22Rv1 (cell line): ENCODE measurements around the gene ADCY1.

Experiments used
- H3K27ac ChIP-seq: fragments of 450-650 bp; 2 replicates; pipeline ENCODE4 v1.5.1; 2017
- ZFX ChIP-seq: fragments of 450-650 bp; IDR thresholded peaks from 2 replicates; pipeline ENCODE4 v1.6.1; 2017; ENCODE audit warnings: antibody characterized with exemption, borderline replicate concordance
- TF ChIP-seq, protein P1 (sequence below): fragments of 450-650 bp; IDR thresholded peaks from 2 replicates; pipeline ENCODE4 v1.5.1; 2017; ENCODE audit warnings: mild to moderate bottlenecking

ADCY1 gene

DNA sequence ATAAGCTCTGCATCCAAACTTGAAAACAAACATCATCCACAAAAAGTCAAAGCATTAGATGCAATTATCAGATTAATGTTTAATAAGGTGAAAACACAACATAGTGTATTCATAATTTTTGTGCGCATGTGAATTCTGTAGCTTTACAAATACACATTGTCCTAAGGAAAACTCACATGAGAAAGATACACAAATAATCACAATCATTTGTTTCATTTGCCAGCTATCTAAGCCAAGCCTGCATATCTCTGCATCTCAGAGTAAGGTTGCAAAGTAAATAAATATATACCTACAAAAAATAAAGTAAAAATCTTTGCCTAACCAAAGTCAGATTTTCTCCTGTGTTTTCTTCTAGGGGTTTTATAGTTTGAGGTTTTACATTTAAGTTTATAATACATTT, 57.4 kb downstream of the ADCY1 start:
- TF ChIP-seq, protein P1, sequence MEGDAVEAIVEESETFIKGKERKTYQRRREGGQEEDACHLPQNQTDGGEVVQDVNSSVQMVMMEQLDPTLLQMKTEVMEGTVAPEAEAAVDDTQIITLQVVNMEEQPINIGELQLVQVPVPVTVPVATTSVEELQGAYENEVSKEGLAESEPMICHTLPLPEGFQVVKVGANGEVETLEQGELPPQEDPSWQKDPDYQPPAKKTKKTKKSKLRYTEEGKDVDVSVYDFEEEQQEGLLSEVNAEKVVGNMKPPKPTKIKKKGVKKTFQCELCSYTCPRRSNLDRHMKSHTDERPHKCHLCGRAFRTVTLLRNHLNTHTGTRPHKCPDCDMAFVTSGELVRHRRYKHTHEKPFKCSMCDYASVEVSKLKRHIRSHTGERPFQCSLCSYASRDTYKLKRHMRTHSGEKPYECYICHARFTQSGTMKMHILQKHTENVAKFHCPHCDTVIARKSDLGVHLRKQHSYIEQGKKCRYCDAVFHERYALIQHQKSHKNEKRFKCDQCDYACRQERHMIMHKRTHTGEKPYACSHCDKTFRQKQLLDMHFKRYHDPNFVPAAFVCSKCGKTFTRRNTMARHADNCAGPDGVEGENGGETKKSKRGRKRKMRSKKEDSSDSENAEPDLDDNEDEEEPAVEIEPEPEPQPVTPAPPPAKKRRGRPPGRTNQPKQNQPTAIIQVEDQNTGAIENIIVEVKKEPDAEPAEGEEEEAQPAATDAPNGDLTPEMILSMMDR: no peak
- TF ChIP-seq ZFX: no peak
- H3K27ac ChIP-seq: no peak overlapping the region

DNA sequence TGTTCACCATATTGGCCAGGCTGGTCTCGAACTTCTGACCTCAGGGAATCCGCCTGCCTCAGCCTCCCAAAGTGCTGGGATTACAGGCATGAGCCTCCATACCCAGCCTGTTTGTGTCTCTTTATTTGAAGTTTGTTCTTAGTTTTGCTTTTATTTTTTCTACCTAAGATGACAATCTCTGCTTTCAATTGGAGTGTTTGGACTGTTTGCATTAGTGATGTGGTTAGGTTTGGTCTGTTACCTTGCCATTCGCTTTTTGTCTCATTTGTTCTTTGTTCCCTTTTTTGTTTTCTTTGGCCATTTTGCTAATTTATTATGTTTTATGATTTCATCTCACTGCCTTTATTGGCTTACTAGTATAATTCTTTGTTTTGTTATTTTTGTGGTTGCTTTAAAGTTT, 62.6 kb downstream of the ADCY1 start:
- H3K27ac ChIP-seq: no peak overlapping the region

DNA sequence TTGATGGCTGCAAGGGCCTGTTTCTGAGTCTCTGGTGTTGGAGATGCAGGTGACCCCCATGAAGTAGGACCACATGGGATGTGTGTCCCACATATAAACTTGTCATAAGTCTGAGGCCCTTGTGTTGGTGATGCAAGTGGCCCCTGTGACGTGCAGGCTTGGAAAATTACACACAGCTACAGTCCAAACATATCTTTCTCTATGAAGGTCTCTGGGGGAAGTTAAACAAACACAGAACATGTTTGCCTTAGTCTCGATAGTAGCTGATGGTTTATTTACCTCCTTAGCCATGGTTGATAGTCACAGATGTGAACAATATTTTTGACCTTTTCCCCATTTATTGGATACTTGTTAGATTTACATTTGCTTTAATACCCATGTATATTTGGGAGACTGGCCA, 64.7 kb downstream of the ADCY1 start:
- no peak for TF ChIP-seq ZFX
- TF ChIP-seq, protein P1: no peak
- H3K27ac ChIP-seq: no peak overlapping the region

More for the DNA sequence above, 62.6 kb downstream of the ADCY1 start:
- TF ChIP-seq ZFX: no peak
- TF ChIP-seq, protein P1: no peak

DNA sequence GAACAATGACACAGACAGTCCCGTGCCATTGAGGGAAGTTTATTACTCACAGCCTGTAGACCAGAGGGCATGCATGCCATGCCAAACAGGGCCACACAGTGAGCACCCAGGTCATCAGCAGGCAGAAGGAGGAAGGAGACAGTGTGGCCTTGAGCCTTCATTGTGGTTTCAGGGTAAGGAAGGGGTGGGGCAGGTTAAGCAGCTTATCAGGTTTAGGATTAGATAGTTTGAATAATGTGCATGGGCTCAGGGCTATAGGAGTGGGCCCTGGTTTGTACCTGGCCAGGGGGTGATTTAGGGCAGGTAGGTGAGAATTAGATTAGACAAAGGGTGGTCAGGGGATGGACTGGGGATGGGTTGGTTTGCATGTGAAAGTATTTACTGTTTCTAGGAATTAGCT, 67.9 kb downstream of the ADCY1 start:
- no peak overlapping the region for H3K27ac ChIP-seq
- TF ChIP-seq, protein P1: no peak
- TF ChIP-seq ZFX: no peak

DNA sequence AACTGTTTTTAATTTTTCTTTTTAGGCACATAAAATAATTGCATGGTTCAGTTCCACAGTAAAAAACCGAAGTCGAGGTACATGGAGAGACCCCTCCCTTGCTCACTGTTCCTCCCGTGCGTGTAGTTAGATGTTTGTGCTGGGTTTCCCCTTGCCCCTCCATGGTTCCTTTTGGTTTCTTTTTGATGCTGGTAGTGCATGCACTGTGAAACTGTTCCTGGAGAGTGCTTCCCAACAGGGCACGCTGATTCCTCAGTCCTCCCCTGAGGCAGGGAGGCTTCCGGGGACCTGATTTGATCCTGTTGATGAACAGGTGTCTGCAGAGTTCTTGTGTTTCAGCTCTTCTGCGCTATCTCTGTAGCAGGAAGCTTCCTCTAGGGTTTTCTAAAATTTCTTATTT, 69.5 kb downstream of the ADCY1 start:
- no peak overlapping the region for H3K27ac ChIP-seq
- no peak for TF ChIP-seq ZFX
- TF ChIP-seq, protein P1: no peak

DNA sequence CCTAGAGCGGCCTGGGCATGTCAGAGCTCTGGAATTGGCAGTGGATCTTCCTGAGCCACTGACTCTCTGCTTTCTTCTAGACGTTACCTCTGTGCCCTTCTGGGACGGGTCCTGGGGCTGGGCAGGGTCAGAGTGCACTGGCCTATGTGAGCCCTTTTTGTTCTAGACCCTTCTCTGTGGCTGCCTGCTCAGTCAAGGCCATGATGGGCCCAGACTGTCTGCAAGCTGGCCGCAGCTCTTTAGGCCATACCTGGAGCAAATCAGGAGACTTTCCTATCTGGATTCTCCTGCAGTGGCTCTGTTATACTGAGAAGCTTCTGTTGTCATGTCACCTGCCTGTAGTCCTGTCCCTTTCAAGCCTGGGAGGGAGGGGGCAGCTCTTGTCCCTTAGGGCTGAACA, 70.1 kb downstream of the ADCY1 start:
- no peak overlapping the region for H3K27ac ChIP-seq
- TF ChIP-seq ZFX: no peak
- TF ChIP-seq, protein P1: no peak

DNA sequence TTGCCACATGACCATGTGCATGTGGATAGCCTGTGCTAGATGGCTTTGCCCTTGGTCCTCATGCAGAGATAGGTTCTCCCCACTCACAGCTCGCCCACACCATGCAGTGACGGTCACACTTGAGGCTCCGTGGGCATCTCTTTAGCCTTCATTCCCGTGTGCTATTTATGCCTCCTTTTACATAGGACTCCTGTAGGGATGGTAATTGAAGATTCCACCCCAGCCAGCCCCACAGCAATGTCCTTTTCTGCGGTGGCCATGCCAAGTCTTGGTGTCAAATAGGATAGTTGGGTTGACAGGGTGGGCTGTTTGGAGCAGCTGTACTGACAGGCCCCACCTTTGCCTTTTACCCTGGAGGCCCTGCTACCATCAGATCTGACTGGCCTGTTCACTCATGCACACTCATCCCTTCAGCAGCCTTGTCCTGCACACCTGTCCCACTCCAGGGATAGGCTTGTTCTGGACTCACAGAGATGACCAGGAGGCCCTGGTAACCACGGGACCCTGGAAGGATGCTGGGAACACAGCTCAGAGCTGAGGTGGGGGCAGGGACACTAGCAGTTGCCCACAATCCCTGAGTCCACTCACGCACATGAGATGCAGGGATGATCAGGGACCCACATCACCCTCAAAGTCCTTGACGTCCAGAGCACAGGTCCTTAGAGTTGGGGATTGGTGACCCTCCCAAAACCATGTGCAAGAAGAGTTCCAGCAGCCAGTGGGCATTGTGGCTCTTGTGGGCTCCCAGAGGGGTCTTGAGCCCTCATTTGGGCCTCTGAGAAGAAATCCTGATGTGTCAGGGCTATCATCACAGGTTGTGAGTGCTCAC, 71.2 kb downstream of the ADCY1 start:
- no peak overlapping the region for H3K27ac ChIP-seq
- no peak for TF ChIP-seq ZFX
- TF ChIP-seq, protein P1: no peak
